Measurements from ENCODE around the gene CTTNBP2. TPM values are rescaled to one million over a fixed set of nuclear protein-coding genes. Genes with fewer than 3 reads are reported as not detected.

CTTNBP2 gene
- total RNA-seq, 2 donors from 2014 or later, result 1.5 to 1.8 TPM

- intact Hi-C loops (cut with DNase I), result no loop called here
Measured at GRCh38 chr7:117673839-117674238, 199.4 kb downstream of the CTTNBP2 start.

GRCh38 chr7:117673367-117673766 is 199.9 kb downstream of the CTTNBP2 start:
- no peak overlapping the region for H3K4me3 ChIP-seq
- H3K27ac ChIP-seq, result peak overlapping the region; percentile 81
- no peaks in the 10 kb centered on the region for H3K36me3 ChIP-seq
- TF ChIP-seq CTCF (IDR thresholded peaks at IDR 0.05), result no peak
- peaks cover 5% of the 10 kb centered on the region for H3K4me1 ChIP-seq
- peak; percentile 62 for DNase-seq
- peak overlapping the region in 1 of 2 donors; percentile 58 for H3K9ac ChIP-seq (ENCODE audit: low read depth in 2 of 2, low read length in 2 of 2)
- intact Hi-C loops (cut with DNase I), result no loop called here
- H3K9me3 ChIP-seq, result no peaks in the 10 kb centered on the region
- H3K27me3 ChIP-seq, result no peaks in the 10 kb centered on the region

More at GRCh38 chr7:117673839-117674238, 199.4 kb downstream of the CTTNBP2 start:
- Histone ChIP-seq H3K4me1 (peaks cover 5% of the 10 kb centered on the region), H3K27ac (peak overlapping the region; percentile 81), H3K9ac (ENCODE audit: low read depth in 2 of 2, low read length in 2 of 2) (peak overlapping the region in 1 of 2 donors; percentile 58), H3K27me3 (no peaks in the 10 kb centered on the region), H3K36me3 (no peaks in the 10 kb centered on the region), H3K4me3 (no peak overlapping the region), H3K9me3 (no peaks in the 10 kb centered on the region)
- no peak for TF ChIP-seq CTCF (IDR thresholded peaks at IDR 0.05)
- no peak for DNase-seq

- H3K9ac ChIP-seq (ENCODE audit: low read depth in 2 of 2, low read length in 2 of 2), result peak overlapping the region in 1 of 2 donors; percentile 58
- TF ChIP-seq CTCF (IDR thresholded peaks at IDR 0.05), result no peak
- H3K27me3 ChIP-seq, result no peaks in the 10 kb centered on the region
- H3K27ac ChIP-seq, result peak overlapping the region; percentile 81
- no peak overlapping the region for H3K4me3 ChIP-seq
- no peaks in the 10 kb centered on the region for H3K36me3 ChIP-seq
- H3K9me3 ChIP-seq, result no peaks in the 10 kb centered on the region
- peaks cover 5% of the 10 kb centered on the region for H3K4me1 ChIP-seq
- intact Hi-C loops (cut with DNase I), result no loop called here
- no peak for DNase-seq
Measured at GRCh38 chr7:117672453-117672852, 200.8 kb downstream of the CTTNBP2 start.

GRCh38 chr7:117669818-117670217 is 203.4 kb downstream of the CTTNBP2 start:
- TF ChIP-seq CTCF (IDR thresholded peaks at IDR 0.05), result no peak
- no peak overlapping the region for H3K4me3 ChIP-seq
- DNase-seq, result peak; percentile 16
- intact Hi-C loops (cut with DNase I), result no loop called here
- no peaks in the 10 kb centered on the region for H3K36me3 ChIP-seq
- no peaks in the 10 kb centered on the region for H3K9me3 ChIP-seq
- no peak overlapping the region for H3K9ac ChIP-seq (ENCODE audit: low read depth in 2 of 2, low read length in 2 of 2)
- H3K27me3 ChIP-seq, result no peaks in the 10 kb centered on the region
- peaks cover 5% of the 10 kb centered on the region for H3K4me1 ChIP-seq
- no peak overlapping the region for H3K27ac ChIP-seq

GRCh38 chr7:117667456-117667855 is 205.8 kb downstream of the CTTNBP2 start:
- no peaks in the 10 kb centered on the region for H3K36me3 ChIP-seq

More at GRCh38 chr7:117667456-117667855, 205.8 kb downstream of the CTTNBP2 start:
- Histone ChIP-seq H3K9me3 (no peaks in the 10 kb centered on the region), H3K27ac (no peak overlapping the region), H3K4me1 (peaks cover 2% of the 10 kb centered on the region), H3K27me3 (no peaks in the 10 kb centered on the region), H3K4me3 (no peak overlapping the region), H3K9ac (ENCODE audit: low read depth in 2 of 2, low read length in 2 of 2) (no peak overlapping the region)
- DNase-seq, result peak; percentile 1
- intact Hi-C loops (cut with DNase I), result no loop called here
- TF ChIP-seq CTCF (IDR thresholded peaks at IDR 0.05), result no peak
